ENCODE measurements around the gene BABAM2.

DNA sequence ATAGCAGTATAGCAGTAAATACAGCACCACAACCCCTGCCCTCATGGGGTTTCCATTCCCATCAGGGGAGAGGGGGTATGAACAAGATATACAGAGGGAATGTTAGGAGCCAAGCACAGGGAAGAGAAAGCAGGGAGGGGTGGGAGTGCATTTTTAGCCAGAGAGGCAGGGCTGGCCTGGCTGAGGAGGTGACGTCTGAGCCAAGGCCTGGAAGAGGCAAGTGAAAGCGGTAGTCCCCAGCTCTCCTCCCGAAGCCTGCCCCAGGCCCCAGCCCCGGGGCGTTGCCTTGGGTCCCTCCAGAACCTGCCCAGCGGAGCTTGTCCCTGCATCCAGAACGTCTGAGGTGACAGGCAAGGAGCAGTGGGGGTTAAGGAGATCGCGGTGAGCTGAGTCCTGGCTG is 457.1 kb downstream of the BABAM2 start:
- TF ChIP-seq CTCF (IDR thresholded peaks at IDR 0.05) (no peak), EP300 (IDR thresholded peaks at IDR 0.05) (no peak)

Measured in sigmoid colon (tissue), 4 donors.